OCI-LY1 (cell line): Measurements from ENCODE around the gene SMARCC2.

Source experiments
- H2AFZ ChIP-seq: fragments of 200-600 bp; sonication (generic), shearing (Covaris generic); 2 replicates; pipeline ENCODE4 v1.6.0; 2014; ENCODE audit warnings: antibody characterized with exemption, mild to moderate bottlenecking, low read length
- H3F3A ChIP-seq: fragments of 200-600 bp; sonication (generic), shearing (Covaris generic); 2 replicates; pipeline ENCODE4 v1.6.0; 2014; ENCODE audit warnings: mild to moderate bottlenecking, antibody characterized with exemption, low read length, moderate library complexity; ENCODE audit not compliant: insufficient read depth
- H3K27ac ChIP-seq: fragments of 200-600 bp; sonication (generic); 2 replicates; pipeline ENCODE4 v1.5.1; 2014; ENCODE audit warnings: low read length, mixed run types, mild to moderate bottlenecking, low read depth; ENCODE audit not compliant: poor library complexity, severe bottlenecking
- H3K27me3 ChIP-seq: fragments of 200-600 bp; sonication (generic); 2 replicates; pipeline ENCODE4 v1.6.0; 2014; ENCODE audit warnings: antibody characterized with exemption, mild to moderate bottlenecking, low read length, moderate library complexity; ENCODE audit not compliant: insufficient read depth
- H3K36me3 ChIP-seq: fragments of 200-600 bp; sonication (generic); 2 replicates; pipeline ENCODE4 v1.6.1; 2014; ENCODE audit warnings: mild to moderate bottlenecking, antibody characterized with exemption, low read length, moderate library complexity, mixed read lengths; ENCODE audit not compliant: insufficient read depth
- H3K4me1 ChIP-seq: fragments of 200-600 bp; sonication (generic); 2 replicates; pipeline ENCODE4 v1.5.1; 2014; ENCODE audit warnings: mild to moderate bottlenecking, low read length, moderate library complexity; ENCODE audit not compliant: insufficient read depth, severe bottlenecking
- H3K4me2 ChIP-seq: fragments of 200-600 bp; sonication (generic), shearing (Covaris generic); 2 replicates; pipeline ENCODE4 v1.6.1; 2014; ENCODE audit warnings: low read length
- H3K4me3 ChIP-seq: fragments of 200-600 bp; sonication (generic); 2 replicates; pipeline ENCODE4 v1.5.1; 2014; ENCODE audit warnings: low read length, low read depth, mild to moderate bottlenecking, mixed read lengths; ENCODE audit not compliant: poor library complexity, severe bottlenecking
- H3K79me2 ChIP-seq: fragments of 200-600 bp; shearing (Covaris generic); 2 replicates; pipeline ENCODE4 v1.6.1; 2016; ENCODE audit warnings: mixed run types, low read length, mixed read lengths; ENCODE audit not compliant: insufficient read depth
- H3K9ac ChIP-seq: fragments of 200-600 bp; sonication (generic), shearing (Covaris generic); 2 replicates; pipeline ENCODE4 v1.6.1; 2014; ENCODE audit warnings: mild to moderate bottlenecking, low read length, mixed read lengths
- H3K9me2 ChIP-seq: fragments of 200-600 bp; sonication (generic), shearing (Covaris generic); 2 replicates; pipeline ENCODE4 v1.6.1; 2014; ENCODE audit warnings: low read depth, mild to moderate bottlenecking, low read length, mixed read lengths
- H3K9me3 ChIP-seq: fragments of 200-600 bp; shearing (Covaris generic); 2 replicates; pipeline ENCODE4 v1.6.1; 2014; ENCODE audit warnings: low read length, mixed read lengths
- H4K20me1 ChIP-seq: fragments of 200-600 bp; sonication (generic), shearing (Covaris generic); 2 replicates; pipeline ENCODE4 v1.6.0; 2016; ENCODE audit warnings: mild to moderate bottlenecking, low read length; ENCODE audit not compliant: insufficient read depth
- EZH2 ChIP-seq: fragments of 200-600 bp; sonication (generic), shearing (Covaris generic); IDR thresholded peaks from 2 replicates; pipeline ENCODE4 v1.8.0; 2017; ENCODE audit warnings: borderline replicate concordance, mixed run types, mild to moderate bottlenecking, antibody characterized with exemption, low read length, moderate library complexity, mixed read lengths
- TF ChIP-seq, protein P1 (sequence below): fragments of 200-600 bp; sonication (generic), shearing (Covaris generic); IDR thresholded peaks from 2 replicates; pipeline ENCODE4 v1.5.1; 2017; ENCODE audit warnings: mild to moderate bottlenecking, antibody characterized with exemption, low read length, moderate library complexity, mixed read lengths

The SMARCC2 gene

DNA sequence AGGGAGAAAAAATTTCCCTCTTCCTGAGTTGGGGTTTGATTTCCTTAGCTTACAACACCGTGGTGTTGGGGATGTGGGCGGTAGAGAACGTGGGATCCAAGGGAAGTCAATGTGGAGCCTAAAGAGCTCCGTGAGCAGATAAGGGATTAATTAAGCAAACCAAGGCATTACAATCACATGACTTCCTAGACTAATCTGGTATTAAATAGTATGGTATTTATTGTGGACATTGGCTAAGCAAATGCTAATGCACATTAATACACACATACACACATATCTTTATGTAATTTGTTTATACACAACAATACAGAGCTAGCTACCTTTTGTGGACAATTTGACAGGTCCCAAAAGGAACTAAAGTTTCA lies 33.2 kb upstream of the SMARCC2 start:
- no peaks in the 10 kb centered on the region for H3F3A ChIP-seq
- peak overlapping the region; percentile 84 for H3K4me3 ChIP-seq
- peak overlapping the region; percentile 95 for H3K4me2 ChIP-seq
- no peaks in the 10 kb centered on the region for H3K9me2 ChIP-seq
- peak overlapping the region; percentile 84 for H3K27ac ChIP-seq
- TF ChIP-seq, protein P1, sequence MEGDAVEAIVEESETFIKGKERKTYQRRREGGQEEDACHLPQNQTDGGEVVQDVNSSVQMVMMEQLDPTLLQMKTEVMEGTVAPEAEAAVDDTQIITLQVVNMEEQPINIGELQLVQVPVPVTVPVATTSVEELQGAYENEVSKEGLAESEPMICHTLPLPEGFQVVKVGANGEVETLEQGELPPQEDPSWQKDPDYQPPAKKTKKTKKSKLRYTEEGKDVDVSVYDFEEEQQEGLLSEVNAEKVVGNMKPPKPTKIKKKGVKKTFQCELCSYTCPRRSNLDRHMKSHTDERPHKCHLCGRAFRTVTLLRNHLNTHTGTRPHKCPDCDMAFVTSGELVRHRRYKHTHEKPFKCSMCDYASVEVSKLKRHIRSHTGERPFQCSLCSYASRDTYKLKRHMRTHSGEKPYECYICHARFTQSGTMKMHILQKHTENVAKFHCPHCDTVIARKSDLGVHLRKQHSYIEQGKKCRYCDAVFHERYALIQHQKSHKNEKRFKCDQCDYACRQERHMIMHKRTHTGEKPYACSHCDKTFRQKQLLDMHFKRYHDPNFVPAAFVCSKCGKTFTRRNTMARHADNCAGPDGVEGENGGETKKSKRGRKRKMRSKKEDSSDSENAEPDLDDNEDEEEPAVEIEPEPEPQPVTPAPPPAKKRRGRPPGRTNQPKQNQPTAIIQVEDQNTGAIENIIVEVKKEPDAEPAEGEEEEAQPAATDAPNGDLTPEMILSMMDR = no peak
- TF ChIP-seq EZH2 = no peak
- no peaks in the 10 kb centered on the region for H3K27me3 ChIP-seq
- H3K9me3 ChIP-seq = no peaks in the 10 kb centered on the region
- H3K9ac ChIP-seq = peak overlapping the region; percentile 75
- 0 out of 2 replicates have a peak, but pooled peaks cover 5% of the 10 kb centered on the region for H3K79me2 ChIP-seq
- no peak overlapping the region for H2AFZ ChIP-seq
- H3K36me3 ChIP-seq = peaks cover 4% of the 10 kb centered on the region; the same call in 1 of the 2 replicates
- H3K4me1 ChIP-seq = peaks cover 42% of the 10 kb centered on the region
- no peaks in the 10 kb centered on the region for H4K20me1 ChIP-seq

DNA sequence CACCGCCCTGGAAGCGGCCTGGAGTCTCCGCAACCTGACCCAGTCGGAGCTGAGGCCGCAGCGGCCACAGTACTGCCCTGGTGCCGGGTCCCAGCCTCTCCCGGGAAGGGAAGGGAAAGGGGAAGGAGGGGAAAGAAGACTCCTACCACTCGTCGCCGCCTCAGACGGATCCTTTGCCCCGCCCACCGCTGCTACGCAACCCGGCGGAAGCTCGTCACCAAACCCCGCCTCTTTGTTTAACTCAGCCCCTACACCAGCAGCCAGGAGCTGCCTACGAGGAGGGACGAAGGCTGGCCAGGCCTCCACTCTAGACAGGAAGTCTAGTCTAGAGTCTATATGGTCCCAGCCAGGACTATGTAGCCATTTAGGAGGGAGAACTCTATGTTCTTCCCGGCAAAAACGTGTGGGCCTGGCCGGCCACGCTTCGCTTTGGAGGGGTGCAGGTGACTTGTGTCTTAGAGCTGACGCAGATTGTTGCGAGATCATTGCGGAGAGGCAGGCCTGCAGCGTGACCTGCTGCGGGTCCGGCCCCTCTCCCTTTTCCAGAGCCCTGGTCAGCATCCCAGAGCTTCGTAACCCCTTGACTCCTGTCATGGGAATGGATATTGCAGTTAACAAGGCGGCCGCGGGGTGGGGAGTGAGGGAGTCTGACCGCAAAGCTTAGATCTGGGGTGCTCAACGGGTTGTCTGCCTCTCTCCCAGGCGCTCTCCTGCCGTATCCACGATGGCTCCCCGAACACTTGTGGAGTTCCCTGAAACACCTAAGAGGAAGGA lies 32.7 kb upstream of the SMARCC2 start, which contains the start of gene RNF41:
TSS of gene RNF41 (minus strand) at position 166 of the 774 bp plus-strand sequence. CDS start 7,875 bp downstream, outside the sequence.
- Histone ChIP-seq H3K9ac (peak within 1 kb of the TSS; percentile 75), H3K27me3 (no peaks in the 10 kb centered on the region), H3K79me2 (0 out of 2 replicates have a peak, but pooled peaks cover 5% of the 10 kb centered on the region), H3K4me3 (peak within 1 kb of the TSS; percentile 84), H2AFZ (no peak within 1 kb of the TSS), H3K27ac (peak within 1 kb of the TSS; percentile 84), H3K9me2 (no peaks in the 10 kb centered on the region), H3K4me2 (peak within 1 kb of the TSS; percentile 95), H3K9me3 (no peaks in the 10 kb centered on the region), H3K36me3 (peaks cover 6% of the 10 kb centered on the region; the same call in 1 of the 2 replicates), H4K20me1 (no peaks in the 10 kb centered on the region), H3F3A (no peaks in the 10 kb centered on the region), H3K4me1 (peaks cover 42% of the 10 kb centered on the region)
- no peak for TF ChIP-seq EZH2
- TF ChIP-seq, protein P1 = no peak

DNA sequence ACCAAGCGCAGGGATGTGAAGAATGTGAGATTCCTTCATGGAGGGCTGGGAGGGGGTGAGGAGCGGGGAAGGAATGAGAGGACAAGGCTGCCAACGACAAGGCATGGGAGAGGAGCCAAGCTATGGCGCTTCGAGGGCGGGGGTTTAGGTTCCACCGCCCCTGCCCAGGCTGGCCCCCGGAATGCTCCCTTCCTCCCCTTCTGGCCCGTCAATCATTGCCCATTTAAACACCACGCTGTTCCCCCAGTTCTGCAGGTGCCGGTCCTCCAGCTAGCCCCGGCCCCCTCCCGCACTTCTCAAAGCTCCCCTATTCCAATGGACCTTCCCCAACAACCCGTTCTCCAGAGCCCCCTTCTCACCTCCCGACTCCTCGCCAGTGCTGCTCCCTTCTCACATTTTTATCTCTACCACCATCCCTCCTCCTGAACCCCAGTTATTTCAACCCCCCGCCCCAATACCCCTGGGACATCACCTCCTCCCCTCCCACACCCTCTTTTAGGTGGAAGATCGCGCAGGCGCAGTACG lies 32.0 kb upstream of the SMARCC2 start:
- H3K27me3 ChIP-seq = no peaks in the 10 kb centered on the region
- H4K20me1 ChIP-seq = no peaks in the 10 kb centered on the region
- H3K27ac ChIP-seq = peak overlapping the region; percentile 84
- peaks cover 42% of the 10 kb centered on the region for H3K4me1 ChIP-seq
- H3K4me3 ChIP-seq = peak overlapping the region; percentile 84
- H3K9ac ChIP-seq = peak overlapping the region; percentile 75
- peak overlapping the region; percentile 95 for H3K4me2 ChIP-seq
- no peaks in the 10 kb centered on the region for H3F3A ChIP-seq
- no peaks in the 10 kb centered on the region for H3K9me2 ChIP-seq
- no peaks in the 10 kb centered on the region for H3K9me3 ChIP-seq
- TF ChIP-seq, protein P1 = no peak
- no peak for TF ChIP-seq EZH2
- peaks cover 13% of the 10 kb centered on the region for H3K36me3 ChIP-seq
- 0 out of 2 replicates have a peak, but pooled peaks cover 5% of the 10 kb centered on the region for H3K79me2 ChIP-seq
- H2AFZ ChIP-seq = no peak overlapping the region
